GM18508 (cell line): Measurements from ENCODE around the gene SLX4IP.

ENCODE experiments used
- ATAC-seq: cut with Tn5 transposase; IDR thresholded peaks from one replicate; pipeline ENCODE4 v1.9.1; 2021; ENCODE audit warnings: moderate number of reproducible peaks; ENCODE audit not compliant: insufficient read depth, unreplicated experiment

Gene SLX4IP

GRCh38 chr20:10668677-10669368 lies 233.7 kb downstream of the SLX4IP start:
- no peak for ATAC-seq

- ATAC-seq = no peak
Measured at GRCh38 chr20:10669843-10670446, 234.8 kb downstream of the SLX4IP start.

GRCh38 chr20:10670501-10671220 lies 235.6 kb downstream of the SLX4IP start:
- ATAC-seq = peak; percentile 30

- ATAC-seq = peak; percentile 25
Measured at GRCh38 chr20:10671221-10671918, 236.3 kb downstream of the SLX4IP start.

DNA sequence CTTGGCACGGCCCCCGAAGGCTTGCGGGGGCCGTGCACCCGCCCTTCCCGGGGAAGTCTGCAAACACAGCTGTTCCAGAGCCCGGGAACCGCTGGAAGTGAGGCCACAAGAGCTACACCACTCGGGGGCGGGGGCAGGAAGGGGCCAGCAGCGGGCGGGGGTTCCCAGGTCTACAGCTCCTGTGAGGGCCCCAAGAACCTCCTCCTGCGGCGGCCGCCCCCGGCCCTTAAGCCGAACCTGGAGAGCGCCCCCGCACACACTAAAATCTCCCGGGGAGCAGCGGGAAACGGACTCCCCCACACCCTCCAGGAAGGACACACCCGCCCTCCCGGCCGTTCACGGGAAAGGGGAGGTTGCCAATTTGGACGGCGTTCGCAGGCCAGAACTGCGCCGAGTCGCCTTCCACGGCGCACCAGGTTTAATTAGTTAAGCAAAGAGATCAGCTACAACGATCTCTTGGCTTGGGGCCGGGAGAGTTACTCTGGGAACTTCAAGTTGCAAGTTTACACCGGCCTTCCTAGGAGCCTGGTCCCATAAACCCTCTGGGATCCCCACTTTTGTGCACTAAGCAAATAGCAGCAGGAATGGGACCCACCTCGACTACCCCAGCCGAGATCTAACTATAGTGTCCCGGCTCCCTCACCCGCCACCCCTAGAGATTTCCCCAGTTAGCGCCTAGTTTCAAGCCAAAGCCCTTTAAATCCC lies 237.0 kb downstream of the SLX4IP start:
- ATAC-seq = no peak

- ATAC-seq = no peak
Measured at GRCh38 chr20:10672624-10673127, 237.6 kb downstream of the SLX4IP start.

DNA sequence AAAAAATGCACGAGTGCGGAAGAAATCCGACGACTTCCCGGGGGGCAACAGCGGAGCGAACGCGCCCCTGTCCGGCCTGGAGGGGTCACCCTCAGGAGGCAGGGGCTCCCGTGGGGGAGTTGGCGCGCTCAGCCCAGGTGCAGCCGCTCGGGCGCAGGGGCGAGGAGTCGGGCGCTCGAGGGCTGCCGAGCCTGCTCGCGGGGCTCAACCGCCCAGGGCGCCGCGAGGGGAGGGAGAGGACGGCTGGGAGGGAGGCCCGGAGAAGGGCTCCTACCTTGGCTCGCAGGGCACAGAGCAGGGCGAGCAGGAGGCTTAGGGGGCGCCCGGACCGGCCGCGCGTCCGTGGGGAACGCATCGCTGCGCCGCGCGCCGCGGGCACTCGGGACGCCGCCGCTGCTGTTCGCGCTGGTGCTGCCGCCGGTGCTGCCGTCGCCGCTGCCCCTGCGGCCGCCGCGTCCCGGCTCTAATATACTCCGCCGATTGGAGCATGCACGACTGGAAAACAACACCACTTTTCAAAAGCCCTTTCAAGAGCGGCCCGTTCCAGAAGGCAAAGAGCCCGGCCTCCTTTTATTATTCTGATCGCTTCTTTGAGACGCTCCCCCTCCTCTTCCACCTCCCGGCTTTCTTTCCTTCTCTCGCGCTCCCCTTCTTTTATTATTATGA lies 238.2 kb downstream of the SLX4IP start:
- no peak for ATAC-seq

DNA sequence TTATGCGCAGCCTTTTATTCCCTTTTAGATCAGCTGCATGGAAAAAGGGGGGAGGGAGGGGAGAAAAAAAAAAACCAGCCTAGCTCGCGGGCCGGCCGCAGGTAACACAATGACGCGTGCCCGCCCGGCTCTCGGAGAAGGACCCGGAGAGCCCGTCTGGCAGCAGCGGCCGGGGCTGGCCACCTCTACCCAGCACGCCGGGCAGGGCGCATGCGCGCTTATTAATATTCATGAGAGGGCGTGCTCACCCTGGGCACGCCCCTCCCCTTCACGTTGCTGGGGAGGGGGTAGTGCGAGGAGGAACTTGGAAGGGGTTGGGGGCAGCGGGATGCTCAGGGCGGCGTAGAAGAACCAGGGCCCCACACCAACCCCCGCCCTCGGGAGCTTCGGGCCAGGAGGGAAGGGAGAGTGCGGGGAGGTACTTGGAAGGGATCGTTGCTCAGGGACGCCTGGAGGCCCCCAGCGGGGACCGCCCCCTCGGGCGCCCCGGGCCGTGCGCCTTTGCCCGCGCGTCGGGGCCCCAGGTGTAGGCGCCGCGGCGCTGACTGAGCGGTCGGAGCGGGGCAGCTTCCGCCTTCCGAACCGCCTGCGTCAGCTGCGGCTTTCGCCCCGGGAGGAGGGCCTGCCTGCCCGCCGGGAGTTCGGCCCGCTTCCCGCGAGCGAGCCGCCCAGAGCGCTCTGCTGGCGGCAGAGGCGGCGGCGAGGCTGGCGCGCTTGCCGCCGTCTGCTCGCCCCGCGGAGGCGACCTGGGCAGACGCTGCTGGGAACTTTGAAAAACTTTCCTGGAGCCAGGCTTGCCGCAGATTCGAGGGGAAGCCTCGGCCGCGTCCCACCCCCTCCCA lies 239.0 kb downstream of the SLX4IP start, which contains the start of gene JAG1:
JAG1 (minus strand) TSS at position 158 of the 842 bp plus-strand sequence. CDS start 469 bp downstream, outside the sequence.
- peak; percentile 34 for ATAC-seq

GRCh38 chr20:10674684-10675449 lies 239.8 kb downstream of the SLX4IP start:
- ATAC-seq = peak; percentile 26

DNA sequence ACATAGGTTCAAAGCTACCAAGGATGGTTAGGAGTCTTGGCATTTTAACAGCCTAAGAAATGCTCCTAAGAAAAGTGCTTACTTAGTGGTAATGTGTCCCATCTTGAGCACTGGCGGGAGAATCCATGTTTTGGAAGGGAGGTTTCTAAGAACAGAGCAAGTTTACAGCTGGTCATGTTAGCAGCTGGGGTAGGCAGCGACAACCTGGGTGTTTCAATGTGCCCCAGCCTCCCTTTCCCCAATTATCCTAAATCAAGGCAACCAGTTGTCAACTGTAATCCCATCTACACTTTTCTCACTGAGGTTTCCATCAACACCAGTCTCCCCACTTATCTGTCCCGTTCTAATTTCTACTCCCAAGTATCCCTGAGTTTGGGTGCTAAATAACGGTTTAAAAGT lies 240.3 kb downstream of the SLX4IP start:
- ATAC-seq = no peak

GRCh38 chr20:10676518-10676917 lies 241.4 kb downstream of the SLX4IP start:
- no peak for ATAC-seq
